H9 (cell line): ENCODE data around the gene CNTN3. TPM values are rescaled to one million over a fixed set of nuclear protein-coding genes. Genes with fewer than 3 reads are reported as not detected.

Experiments
- DNase-seq: peaks from one replicate; pipeline ENCODE4 v3.0.0-alpha.2; 2017
- H2AFZ ChIP-seq: one replicate; pipeline ENCODE4 v1.6.1; 2013; ENCODE audit warnings: mild to moderate bottlenecking, low read length, control low read depth, moderate library complexity
- H2AK5ac ChIP-seq: 2 replicates; pipeline ENCODE4 v1.6.1; 2013; ENCODE audit warnings: low read length, control low read depth, mixed read lengths; ENCODE audit not compliant: insufficient read length
- H2BK120ac ChIP-seq: one replicate; pipeline ENCODE4 v1.6.1; 2013; ENCODE audit warnings: low read depth, mild to moderate bottlenecking, low read length, control low read depth, inconsistent platforms; ENCODE audit not compliant: poor library complexity, severe bottlenecking
- H2BK12ac ChIP-seq: 2 replicates; pipeline ENCODE4 v1.6.1; 2013; ENCODE audit warnings: low read length, control low read depth, mixed read lengths, low read depth; ENCODE audit not compliant: insufficient read length
- H2BK15ac ChIP-seq: 2 replicates; pipeline ENCODE4 v1.6.1; 2013; ENCODE audit warnings: low read depth, low read length, control low read depth
- H2BK20ac ChIP-seq: one replicate; pipeline ENCODE4 v1.6.1; 2013; ENCODE audit warnings: low read depth, mild to moderate bottlenecking, low read length, control low read depth, inconsistent platforms; ENCODE audit not compliant: poor library complexity, severe bottlenecking
- H2BK5ac ChIP-seq: 2 replicates; pipeline ENCODE4 v1.6.1; 2013; ENCODE audit warnings: low read length, control low read depth, mixed read lengths; ENCODE audit not compliant: insufficient read length
- H3K14ac ChIP-seq: 2 replicates; pipeline ENCODE4 v1.6.1; 2013; ENCODE audit warnings: low read length, control low read depth; ENCODE audit not compliant: insufficient read depth
- H3K18ac ChIP-seq: 2 replicates; pipeline ENCODE4 v1.6.1; 2013; ENCODE audit warnings: low read depth, mild to moderate bottlenecking, mixed read lengths, low read length, control low read depth; ENCODE audit not compliant: insufficient read length
- H3K23ac ChIP-seq: 2 replicates; pipeline ENCODE4 v1.6.1; 2013; ENCODE audit warnings: low read length, control low read depth, mixed read lengths, low read depth; ENCODE audit not compliant: insufficient read length
- H3K23me2 ChIP-seq: 2 replicates; pipeline ENCODE4 v1.6.1; 2013; ENCODE audit warnings: low read depth, mild to moderate bottlenecking, mixed read lengths, low read length, control low read depth; ENCODE audit not compliant: insufficient read length, poor library complexity, severe bottlenecking
- H3K27ac ChIP-seq: 2 replicates; pipeline ENCODE4 v1.5.1; 2013; ENCODE audit warnings: low read length, control low read depth, mixed read lengths, low read depth; ENCODE audit not compliant: insufficient read length
- H3K27me3 ChIP-seq: 2 replicates; pipeline ENCODE4 v1.6.1; 2013; ENCODE audit warnings: low read length, control low read depth, inconsistent platforms; ENCODE audit not compliant: insufficient read depth
- H3K4ac ChIP-seq: 2 replicates; pipeline ENCODE4 v1.6.1; 2013; ENCODE audit warnings: low read depth, mild to moderate bottlenecking, control low read depth, inconsistent platforms, low read length, moderate library complexity
- H3K4me1 ChIP-seq: 2 replicates; pipeline ENCODE4 v1.6.1; 2013; ENCODE audit warnings: low read length, control low read depth, inconsistent platforms; ENCODE audit not compliant: insufficient read depth
- H3K4me2 ChIP-seq: 2 replicates; pipeline ENCODE4 v1.6.1; 2013; ENCODE audit warnings: low read length, control low read depth, mixed read lengths; ENCODE audit not compliant: insufficient read length, insufficient read depth
- H3K56ac ChIP-seq: 2 replicates; pipeline ENCODE4 v1.6.1; 2013; ENCODE audit warnings: low read depth, mild to moderate bottlenecking, mixed read lengths, low read length, control low read depth; ENCODE audit not compliant: insufficient read length
- H3K79me1 ChIP-seq: 2 replicates; pipeline ENCODE4 v1.6.1; 2013; ENCODE audit warnings: low read depth, mild to moderate bottlenecking, moderate library complexity, low read length, control low read depth, inconsistent platforms; ENCODE audit not compliant: insufficient read depth, poor library complexity, severe bottlenecking
- H3K79me2 ChIP-seq: 2 replicates; pipeline ENCODE4 v1.6.1; 2013; ENCODE audit warnings: low read length, control low read depth, inconsistent platforms; ENCODE audit not compliant: insufficient read depth
- H3K9ac ChIP-seq: 2 replicates; pipeline ENCODE4 v1.6.1; 2013; ENCODE audit warnings: low read length, control low read depth, mixed read lengths; ENCODE audit not compliant: insufficient read length; ENCODE audit errors: extremely low read depth
- H3K9me3 ChIP-seq: one replicate; pipeline ENCODE4 v1.6.1; 2013; ENCODE audit warnings: low read depth, low read length, inconsistent platforms; ENCODE audit not compliant: control insufficient read depth
- H3T11ph ChIP-seq: one replicate; pipeline ENCODE4 v1.6.1; 2013; ENCODE audit warnings: mild to moderate bottlenecking, low read length, control low read depth, inconsistent platforms
- H4K20me1 ChIP-seq: one replicate; pipeline ENCODE4 v1.6.1; 2013; ENCODE audit not compliant: control insufficient read depth, insufficient read length, insufficient read depth
- H4K5ac ChIP-seq: 2 replicates; pipeline ENCODE4 v1.6.1; 2013; ENCODE audit warnings: low read depth, mild to moderate bottlenecking, mixed read lengths, low read length, control low read depth; ENCODE audit not compliant: insufficient read length
- H4K8ac ChIP-seq: replicated peaks from 2 replicates; pipeline ENCODE4 v1.6.1; 2013; ENCODE audit warnings: low read length, control low read depth, mixed read lengths, low read depth; ENCODE audit not compliant: insufficient read length
- H4K91ac ChIP-seq: 2 replicates; pipeline ENCODE4 v1.6.1; 2013; ENCODE audit warnings: low read depth, mild to moderate bottlenecking, moderate library complexity, mixed read lengths, low read length, control low read depth; ENCODE audit not compliant: insufficient read length
- H3K27ac Mint-ChIP-seq, 3 experiments: 2 replicates in 2 of 3; 3 replicates in 1 of 3; pipeline ENCODE4 v1.8.0; 2020 to 2021; ENCODE audit warnings: mixed read lengths in 3 of 3, mild to moderate bottlenecking in 1 of 3, moderate library complexity in 1 of 3
- H3K27me3 Mint-ChIP-seq: 2 replicates; pipeline ENCODE4 v1.8.0; 2021; ENCODE audit warnings: low read depth, mild to moderate bottlenecking, moderate library complexity, mixed read lengths
- H3K36me3 Mint-ChIP-seq, 3 experiments: 2 replicates in 2 of 3; 3 replicates in 1 of 3; pipeline ENCODE4 v1.8.0; 2020 to 2021; ENCODE audit warnings: low read depth in 3 of 3, mixed read lengths in 3 of 3; ENCODE audit not compliant: insufficient read depth in 1 of 3
- H3K4me1 Mint-ChIP-seq, 2 experiments: 2 replicates each; pipeline ENCODE4 v1.8.0; 2020; ENCODE audit warnings: mixed read lengths in 2 of 2
- H3K4me3 Mint-ChIP-seq, 2 experiments: 2 replicates in 1 of 2; 3 replicates in 1 of 2; pipeline ENCODE4 v1.8.0; 2020 to 2021; ENCODE audit warnings: mild to moderate bottlenecking in 2 of 2, mixed read lengths in 2 of 2, moderate library complexity in 1 of 2
- H3K9me3 Mint-ChIP-seq, 2 experiments: 2 replicates in 1 of 2; 3 replicates in 1 of 2; pipeline ENCODE4 v1.8.0; 2020; ENCODE audit warnings: mild to moderate bottlenecking in 2 of 2, mixed read lengths in 2 of 2, moderate library complexity in 1 of 2
- WGBS: extraction: QIAGEN DNeasy Blood & Tissue Kit; methylation state at CpG from one replicate; pipeline ENCODE4 v1.1.7; 2013; ENCODE audit warnings: missing lambda C conversion rate, low lambda C conversion rate, mixed read lengths; ENCODE audit not compliant: insufficient read length; ENCODE audit errors: extremely low coverage; 5-methylcytosine and 5-hydroxymethylcytosine counted together
- total RNA-seq: library from RNA; stranded (reverse); gene quantifications from 2 replicates; pipeline ENCODE4 v1.2.1, GENCODE V29; 2021
- TF ChIP-seq, protein P1 (sequence below): fragments of 200-600 bp; sonication (generic); conservative IDR thresholded peaks from 3 replicates; pipeline ENCODE4 v1.8.0; 2021; ENCODE audit warnings: antibody characterized with exemption, mild to moderate bottlenecking

The CNTN3 gene
- total RNA-seq, 1 experiment from 2014 or later = not detected

DNA sequence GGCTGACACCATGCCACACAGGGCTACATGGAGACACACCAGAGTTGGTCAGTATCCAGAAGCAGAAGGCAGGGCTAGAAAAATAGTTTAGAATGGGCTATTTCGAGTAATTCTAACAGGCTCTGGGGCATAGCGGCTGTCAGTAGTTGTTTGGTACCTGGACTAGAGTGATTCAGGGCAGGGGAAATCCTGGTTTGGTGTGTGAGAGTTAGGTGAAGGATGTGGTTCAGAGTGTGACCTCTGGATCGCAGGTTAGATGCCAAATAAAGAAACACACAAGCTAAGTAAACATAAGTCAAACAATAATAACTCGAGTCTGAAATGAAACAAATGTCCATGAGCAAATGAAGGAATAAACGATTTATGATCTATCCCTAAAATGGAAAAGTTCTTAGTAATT lies 31.5 kb downstream of the CNTN3 start:
- Mint-ChIP-seq H3K9me3 (no peaks in the 10 kb centered on the region), H3K27ac (no peak overlapping the region), H3K4me3 (no peak overlapping the region), H3K4me1 (no peaks in the 10 kb centered on the region), H3K27me3 (no peaks in the 10 kb centered on the region), H3K36me3 (no peaks in the 10 kb centered on the region)
- Histone ChIP-seq H3K79me2 (no peaks in the 10 kb centered on the region), H2BK12ac (no peak overlapping the region), H3K4me2 (no peak overlapping the region), H3K14ac (no peak overlapping the region), H4K91ac (no peak overlapping the region), H3K9me3 (no peaks in the 10 kb centered on the region), H2BK5ac (no peak overlapping the region), H2BK15ac (no peak overlapping the region), H2AFZ (no peak overlapping the region), H2BK20ac (no peak overlapping the region), H3K23me2 (no peaks in the 10 kb centered on the region), H3K9ac (no peak overlapping the region), H4K20me1 (no peaks in the 10 kb centered on the region), H3K79me1 (no peaks in the 10 kb centered on the region), H3K23ac (no peak overlapping the region), H3K56ac (no peak overlapping the region), H4K8ac (no peak overlapping the region), H4K5ac (no peak overlapping the region), H3K18ac (no peak overlapping the region), H3T11ph (no peak overlapping the region), H3K4ac (no peak overlapping the region), H2BK120ac (no peak overlapping the region), H3K27me3 (no peaks in the 10 kb centered on the region), H2AK5ac (no peak overlapping the region), H3K27ac (no peak overlapping the region), H3K4me1 (no peaks in the 10 kb centered on the region)
- WGBS = no CpG with 5 or more reads among the region's 5 CpGs
- DNase-seq = no peak
- TF ChIP-seq, protein P1, sequence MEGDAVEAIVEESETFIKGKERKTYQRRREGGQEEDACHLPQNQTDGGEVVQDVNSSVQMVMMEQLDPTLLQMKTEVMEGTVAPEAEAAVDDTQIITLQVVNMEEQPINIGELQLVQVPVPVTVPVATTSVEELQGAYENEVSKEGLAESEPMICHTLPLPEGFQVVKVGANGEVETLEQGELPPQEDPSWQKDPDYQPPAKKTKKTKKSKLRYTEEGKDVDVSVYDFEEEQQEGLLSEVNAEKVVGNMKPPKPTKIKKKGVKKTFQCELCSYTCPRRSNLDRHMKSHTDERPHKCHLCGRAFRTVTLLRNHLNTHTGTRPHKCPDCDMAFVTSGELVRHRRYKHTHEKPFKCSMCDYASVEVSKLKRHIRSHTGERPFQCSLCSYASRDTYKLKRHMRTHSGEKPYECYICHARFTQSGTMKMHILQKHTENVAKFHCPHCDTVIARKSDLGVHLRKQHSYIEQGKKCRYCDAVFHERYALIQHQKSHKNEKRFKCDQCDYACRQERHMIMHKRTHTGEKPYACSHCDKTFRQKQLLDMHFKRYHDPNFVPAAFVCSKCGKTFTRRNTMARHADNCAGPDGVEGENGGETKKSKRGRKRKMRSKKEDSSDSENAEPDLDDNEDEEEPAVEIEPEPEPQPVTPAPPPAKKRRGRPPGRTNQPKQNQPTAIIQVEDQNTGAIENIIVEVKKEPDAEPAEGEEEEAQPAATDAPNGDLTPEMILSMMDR = no peak
